HEK293T (cell line): ENCODE data around the gene TRMT2A.

ENCODE experiments used
- CTCF ChIA-PET: fragments of 350-600 bp; formaldehyde crosslinking; extraction: SDS; loops from one replicate; lab custom pipeline; 2021; ENCODE audit warnings: antibody characterized with exemption, inconsistent platforms; lab: Yijun Ruan, JAX
- POLR2A ChIA-PET: fragments of 350-600 bp; formaldehyde crosslinking; extraction: SDS; loops from one replicate; lab custom pipeline; 2020; ENCODE audit warnings: antibody characterized with exemption, inconsistent platforms; lab: Yijun Ruan, JAX
- DNase-seq: peaks from one replicate; pipeline ENCODE4 v3.0.0; 2012; ENCODE audit warnings: mixed read lengths; ENCODE audit errors: extremely low spot score
- ARNT ChIP-seq: fragments of 450-650 bp; IDR thresholded peaks from 2 replicates; pipeline ENCODE4 v1.6.1; 2017; ENCODE audit warnings: mild to moderate bottlenecking
- BHLHE40 ChIP-seq: fragments of 450-650 bp; IDR thresholded peaks from 2 replicates; pipeline ENCODE4 v1.6.1; 2016; ENCODE audit warnings: mild to moderate bottlenecking, moderate library complexity, borderline replicate concordance
- CTBP1 ChIP-seq: fragments of 450-650 bp; IDR thresholded peaks from 2 replicates; pipeline ENCODE4 v1.6.1; 2016; ENCODE audit warnings: borderline replicate concordance
- ELF4 ChIP-seq: fragments of 450-650 bp; IDR thresholded peaks from 2 replicates; pipeline ENCODE4 v1.6.1; 2017; ENCODE audit warnings: antibody characterized with exemption
- FOXA1 ChIP-seq: fragments of 450-650 bp; IDR thresholded peaks from 2 replicates; pipeline ENCODE4 v1.6.1; 2016; ENCODE audit warnings: mild to moderate bottlenecking
- FOXK2 ChIP-seq: fragments of 450-650 bp; IDR thresholded peaks from 2 replicates; pipeline ENCODE4 v1.6.1; 2016; ENCODE audit warnings: mild to moderate bottlenecking
- FOXM1 ChIP-seq: fragments of 450-650 bp; IDR thresholded peaks from 2 replicates; pipeline ENCODE4 v1.6.1; 2017; ENCODE audit warnings: mild to moderate bottlenecking, borderline replicate concordance
- HDGF ChIP-seq: fragments of 450-650 bp; IDR thresholded peaks from 2 replicates; pipeline ENCODE4 v1.6.1; 2017; ENCODE audit warnings: antibody characterized with exemption, borderline replicate concordance
- L3MBTL2 ChIP-seq: fragments of 450-650 bp; conservative IDR thresholded peaks from 2 replicates; pipeline ENCODE4 v1.6.1; 2016; ENCODE audit warnings: mild to moderate bottlenecking
- LEF1 ChIP-seq: fragments of 450-650 bp; IDR thresholded peaks from 2 replicates; pipeline ENCODE4 v1.6.1; 2017; ENCODE audit warnings: mild to moderate bottlenecking, borderline replicate concordance
- NFRKB ChIP-seq: fragments of 450-650 bp; IDR thresholded peaks from 2 replicates; pipeline ENCODE4 v1.6.1; 2016; ENCODE audit warnings: mild to moderate bottlenecking, moderate library complexity
- PKNOX1 ChIP-seq: fragments of 450-650 bp; IDR thresholded peaks from 2 replicates; pipeline ENCODE4 v1.6.1; 2016
- SP1 ChIP-seq: fragments of 450-650 bp; IDR thresholded peaks from 2 replicates; pipeline ENCODE4 v1.6.1; 2017
- SUZ12 ChIP-seq: fragments of 450-650 bp; IDR thresholded peaks from 2 replicates; pipeline ENCODE4 v1.6.1; 2016; ENCODE audit warnings: mild to moderate bottlenecking
- TARDBP ChIP-seq: fragments of 450-650 bp; IDR thresholded peaks from 2 replicates; pipeline ENCODE4 v1.6.1; 2016
- ZNF384 ChIP-seq: fragments of 450-650 bp; IDR thresholded peaks from 2 replicates; pipeline ENCODE4 v1.6.1; 2016

Gene TRMT2A

GRCh38 chr22:20130731-20131596 is 13.9 kb upstream of the TRMT2A start:
- TF ChIP-seq BHLHE40 (no peak), FOXA1 (no peak), FOXM1 (peak; percentile 87)
- peak; percentile 83 for DNase-seq
- ChIA-PET POLR2A (interaction anchor here (1.0 to 4.6 kb wide), 2 partner anchors 12 to 191 kb away, joined by 3 to 51 read pairs; partner anchors contain the start of gene TRMT2A), CTCF (no interaction called here)

- no peak for DNase-seq
- CTCF ChIA-PET, result interaction anchor here (1.2 kb wide), 1 partner anchor 10 kb away, joined by 4 read pairs; no protein-coding TSS in a partner anchor
- POLR2A ChIA-PET, result interaction anchor here (1.0 to 4.6 kb wide), 2 partner anchors 11 to 192 kb away, joined by 3 to 51 read pairs; partner anchors contain the start of gene TRMT2A
- TF ChIP-seq PKNOX1, result no peak
- TF ChIP-seq FOXA1, result no peak
- TF ChIP-seq TARDBP, result no peak
- no peak for TF ChIP-seq LEF1
- TF ChIP-seq HDGF, result no peak
- no peak for TF ChIP-seq ZNF384
- no peak for TF ChIP-seq SUZ12
- TF ChIP-seq FOXK2, result no peak
- no peak for TF ChIP-seq BHLHE40
Observed at GRCh38 chr22:20130319-20130718, 13.3 kb upstream of the TRMT2A start.

- POLR2A ChIA-PET, result interaction anchor here (1.5 to 4.6 kb wide), 2 partner anchors 11 to 16 kb away, joined by 4 to 51 read pairs; partner anchors contain the start of gene TRMT2A
Observed at GRCh38 chr22:20129747-20130014, 12.7 kb upstream of the TRMT2A start.

GRCh38 chr22:20128902-20129746 is 12.1 kb upstream of the TRMT2A start:
- TF ChIP-seq ELF4 (no peak), FOXM1 (no peak), PKNOX1 (no peak), SUZ12 (no peak), FOXK2 (no peak), LEF1 (no peak), HDGF (0 out of 2 replicates have a peak, but pooled peaks have one; percentile 69)
- DNase-seq, result peak; percentile 66
- CTCF ChIA-PET, result interaction anchor here (0.7 to 1.5 kb wide), 6 partner anchors 9 to 232 kb away, joined by 3 to 5 read pairs (median 4); no protein-coding TSS in a partner anchor
- POLR2A ChIA-PET, result interaction anchor here (1.5 to 4.6 kb wide), 2 partner anchors 10 to 15 kb away, joined by 4 to 51 read pairs; partner anchors contain the start of gene TRMT2A

More at GRCh38 chr22:20129747-20130014, 12.7 kb upstream of the TRMT2A start:
- CTCF ChIA-PET, result interaction anchor here (0.8 to 1.5 kb wide), 5 partner anchors 9 to 233 kb away, joined by 3 to 5 read pairs (median 4); no protein-coding TSS in a partner anchor
- no peak for DNase-seq
- TF ChIP-seq FOXA1 (no peak), L3MBTL2 (no peak), TARDBP (no peak), ELF4 (no peak), CTBP1 (no peak), ZNF384 (no peak), SUZ12 (no peak), FOXK2 (no peak), BHLHE40 (no peak), PKNOX1 (no peak), LEF1 (no peak), NFRKB (no peak), FOXM1 (no peak), SP1 (no peak), ARNT (no peak)

GRCh38 chr22:20128619-20128901 is 11.5 kb upstream of the TRMT2A start:
- ChIA-PET POLR2A (interaction anchor here (1.5 to 4.6 kb wide), 2 partner anchors 9 to 15 kb away, joined by 4 to 51 read pairs; partner anchors contain the start of gene TRMT2A), CTCF (interaction anchor here (0.7 to 1.5 kb wide), 2 partner anchors 115 to 162 kb away, joined by 4 read pairs; no protein-coding TSS in a partner anchor)
- TF ChIP-seq ELF4, result no peak
- TF ChIP-seq ARNT, result no peak
- TF ChIP-seq LEF1, result no peak
- no peak for TF ChIP-seq SP1
- no peak for TF ChIP-seq ZNF384
- TF ChIP-seq HDGF, result no peak
- no peak for TF ChIP-seq NFRKB
- no peak for DNase-seq
